SK-N-DZ (cell line): ENCODE measurements around the gene CD36.

Experiments
- DNase-seq: peaks from one replicate; pipeline ENCODE4 v3.0.0-alpha.2; 2015; ENCODE audit warnings: low spot score
- small RNA-seq, 2 experiments: library from RNA; depleted of rRNA; stranded (forward); fragments of <200 nt; gene quantifications; one replicate each; pipeline ENCODE3, GENCODE V24; 2014

The CD36 gene

GRCh38 chr7:80699721-80700256 is 61.3 kb downstream of the CD36 start:
- DNase-seq, result no peak

- no peak for DNase-seq
These were observed 64.8 kb downstream of the CD36 start for GRCh38 chr7:80703272-80703671.

- DNase-seq, result no peak
These were observed 66.8 kb downstream of the CD36 start for GRCh38 chr7:80705130-80705781.

- no peak for DNase-seq
These were observed 68.9 kb downstream of the CD36 start for GRCh38 chr7:80707318-80707717.

- no peak for DNase-seq
These were observed 69.7 kb downstream of the CD36 start for GRCh38 chr7:80708123-80708522.

GRCh38 chr7:80711531-80711930 is 73.1 kb downstream of the CD36 start:
- DNase-seq, result no peak

GRCh38 chr7:80719261-80719660 is 80.8 kb downstream of the CD36 start:
- no peak for DNase-seq

GRCh38 chr7:80720146-80720545 is 81.7 kb downstream of the CD36 start:
- no peak for DNase-seq

- no peak for DNase-seq
These were observed 83.6 kb downstream of the CD36 start for GRCh38 chr7:80721883-80722615.

- no peak for DNase-seq
These were observed 84.3 kb downstream of the CD36 start for GRCh38 chr7:80722616-80723195.

- DNase-seq, result no peak
These were observed 85.9 kb downstream of the CD36 start for GRCh38 chr7:80724249-80724871.

- DNase-seq, result no peak
These were observed 86.8 kb downstream of the CD36 start for GRCh38 chr7:80725181-80725611.

Small RNA genes within 50 kb of the gene (small RNA-seq; reads per million reads assigned to genes)
- 0 reads per million in 2 experiments for gene AC073850.1
